ENCODE results near the gene ACTG1. TPM values are rescaled to one million over a fixed set of nuclear protein-coding genes. Genes with fewer than 3 reads are reported as not detected.

Gene ACTG1
- polyA plus RNA-seq, 1 donor from 2014 or later: 1,302 TPM

DNA sequence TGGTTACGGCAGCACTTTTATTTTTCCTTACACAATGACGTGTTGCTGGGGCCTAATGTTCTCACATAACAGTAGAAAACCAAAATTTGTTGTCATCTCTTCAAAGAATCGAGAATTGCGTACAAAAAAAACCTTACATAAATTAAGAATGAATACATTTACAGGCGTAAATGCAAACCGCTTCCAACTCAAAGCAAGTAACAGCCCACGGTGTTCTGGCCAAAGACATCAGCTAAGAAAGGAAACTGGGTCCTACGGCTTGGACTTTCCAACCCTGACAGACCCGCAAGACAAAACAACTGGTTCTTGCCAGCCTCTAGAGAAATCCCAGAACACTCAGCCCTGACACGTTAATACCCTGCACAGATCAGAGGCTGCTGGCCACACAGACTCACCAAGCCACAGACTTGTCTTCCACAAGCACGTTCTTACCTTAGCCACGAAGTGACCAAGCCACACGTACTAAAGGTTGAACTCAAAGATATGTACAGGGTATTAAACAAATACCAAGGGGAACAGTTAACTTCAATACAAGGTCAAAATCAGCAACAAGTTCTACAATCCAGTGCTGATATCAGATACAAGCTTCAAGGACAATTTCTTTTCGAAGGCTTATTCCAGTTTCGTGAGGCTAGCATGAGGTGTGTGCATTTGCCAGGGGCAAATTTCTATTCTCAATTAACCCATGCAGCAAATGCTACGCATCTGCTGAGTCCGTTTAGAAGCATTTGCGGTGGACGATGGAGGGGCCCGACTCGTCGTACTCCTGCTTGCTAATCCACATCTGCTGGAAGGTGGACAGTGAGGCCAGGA, 2.4 kb downstream of the ACTG1 start:
- Mint-ChIP-seq H3K4me1 (peaks cover 25 to 33% (median 27%) of the 10 kb centered on the region in 3 donors), H3K27me3 (no peaks in the 10 kb centered on the region), H3K9me3 (no peaks in the 10 kb centered on the region), H3K4me3 (peak overlapping the region; percentile 94 to 99 (median 97)), H3K27ac (peak overlapping the region; percentile 85 to 99 (median 96)), H3K36me3 (peaks cover 26% of the 10 kb centered on the region)

DNA sequence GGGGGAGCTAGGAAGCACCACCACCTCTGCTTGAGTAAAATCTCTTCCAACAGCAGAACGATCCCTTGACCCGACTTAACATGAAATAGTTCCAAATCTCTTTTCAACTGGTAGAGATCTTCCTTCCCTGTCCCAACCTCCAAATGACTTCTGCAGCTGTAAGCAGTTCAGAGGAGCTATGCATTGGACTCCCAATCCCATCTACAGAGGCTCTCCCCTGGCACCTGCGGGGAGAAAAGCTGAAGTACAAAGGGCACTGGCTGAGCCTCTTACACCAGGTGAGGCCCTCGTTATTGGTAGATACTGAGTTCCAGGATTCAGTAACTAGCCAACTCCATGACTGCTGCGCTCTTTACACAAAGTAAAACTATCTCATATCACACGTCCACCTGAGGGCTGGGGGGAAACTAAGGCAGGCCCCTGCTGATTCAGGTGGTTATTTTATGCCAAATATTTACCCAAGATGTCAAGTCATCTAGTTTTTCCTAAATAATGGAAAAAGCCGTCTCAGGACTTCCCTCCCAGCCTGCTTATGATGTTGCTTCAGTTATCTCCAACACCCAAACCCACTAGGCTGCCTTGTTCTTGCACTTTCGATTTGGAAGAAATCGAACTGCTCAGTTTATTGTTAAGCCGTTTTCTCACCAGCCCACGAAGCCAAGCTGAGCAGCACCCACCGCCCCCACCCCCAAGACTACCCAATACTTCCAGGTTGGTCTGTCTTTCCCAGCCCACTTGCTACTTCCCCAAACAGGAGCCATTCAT, 3.2 kb downstream of the ACTG1 start:
- H3K27me3 Mint-ChIP-seq: no peaks in the 10 kb centered on the region
- H3K27ac Mint-ChIP-seq: peak overlapping the region; percentile 14 to 99 (median 96)
- peaks cover 26% of the 10 kb centered on the region for H3K36me3 Mint-ChIP-seq
- peak overlapping the region; percentile 94 to 99 (median 97) for H3K4me3 Mint-ChIP-seq
- H3K9me3 Mint-ChIP-seq: no peaks in the 10 kb centered on the region
- peaks cover 25 to 33% (median 27%) of the 10 kb centered on the region in 3 donors for H3K4me1 Mint-ChIP-seq

DNA sequence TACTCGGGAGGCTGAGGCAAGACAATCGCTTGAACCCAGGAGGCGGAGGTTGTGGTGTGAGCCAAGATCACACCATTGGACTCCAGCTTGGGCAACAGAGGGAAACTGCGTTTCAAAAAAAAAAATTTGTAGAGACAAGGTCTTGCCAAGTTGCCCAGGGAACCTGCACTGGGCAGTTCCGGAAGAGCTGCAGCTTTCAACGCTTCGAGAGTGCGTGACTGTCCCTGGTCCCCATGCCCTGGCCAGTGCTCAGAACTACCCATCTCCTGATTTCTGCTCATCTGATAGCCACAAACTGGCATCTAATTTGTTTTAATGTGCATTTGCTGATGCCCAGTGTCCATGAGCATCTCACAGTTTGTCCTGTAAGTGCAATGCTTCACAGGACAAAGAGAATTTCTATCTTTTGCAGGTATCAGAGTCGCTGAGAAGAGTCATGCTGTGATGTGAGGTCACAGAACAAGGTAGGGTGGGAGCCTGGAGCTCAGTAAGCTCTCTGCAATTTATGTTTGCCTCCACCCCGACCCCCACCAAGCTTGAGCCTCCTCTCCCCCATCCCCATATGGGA, 3.9 kb downstream of the ACTG1 start:
- no peaks in the 10 kb centered on the region for H3K9me3 Mint-ChIP-seq
- peaks cover 25 to 33% (median 27%) of the 10 kb centered on the region in 3 donors for H3K4me1 Mint-ChIP-seq
- no peaks in the 10 kb centered on the region for H3K27me3 Mint-ChIP-seq
- peak overlapping the region; percentile 2 to 99 (median 96) for H3K27ac Mint-ChIP-seq
- H3K36me3 Mint-ChIP-seq: peaks cover 26% of the 10 kb centered on the region
- H3K4me3 Mint-ChIP-seq: peak overlapping the region; percentile 94 to 99 (median 97)

DNA sequence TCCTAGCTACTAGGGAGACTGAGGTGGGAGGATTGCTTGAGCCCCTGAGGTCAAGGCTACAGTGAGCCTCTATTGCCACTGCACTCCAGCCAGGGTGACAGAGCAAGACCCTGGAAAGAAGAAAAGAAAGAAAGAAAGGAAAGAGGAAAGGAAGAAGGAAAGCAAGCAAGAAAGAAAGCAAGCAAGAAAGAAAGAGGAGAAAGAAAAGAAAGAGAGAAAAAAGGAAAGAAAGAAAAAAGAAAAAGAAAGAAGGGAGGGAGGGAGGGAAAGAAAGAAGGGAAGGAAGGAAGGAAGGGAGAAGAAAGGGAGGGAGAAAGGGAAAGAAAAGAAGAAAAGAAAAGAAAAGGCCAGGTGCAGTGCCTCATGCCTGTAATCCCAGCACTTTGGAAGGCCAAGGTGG, 9.0 kb downstream of the ACTG1 start:
- Mint-ChIP-seq H3K27me3 (no peaks in the 10 kb centered on the region), H3K4me1 (peaks cover 0 to 2% (median 1%) of the 10 kb centered on the region in 3 donors), H3K4me3 (no peak overlapping the region), H3K36me3 (peaks cover 3% of the 10 kb centered on the region), H3K9me3 (no peaks in the 10 kb centered on the region), H3K27ac (no peak overlapping the region)

DNA sequence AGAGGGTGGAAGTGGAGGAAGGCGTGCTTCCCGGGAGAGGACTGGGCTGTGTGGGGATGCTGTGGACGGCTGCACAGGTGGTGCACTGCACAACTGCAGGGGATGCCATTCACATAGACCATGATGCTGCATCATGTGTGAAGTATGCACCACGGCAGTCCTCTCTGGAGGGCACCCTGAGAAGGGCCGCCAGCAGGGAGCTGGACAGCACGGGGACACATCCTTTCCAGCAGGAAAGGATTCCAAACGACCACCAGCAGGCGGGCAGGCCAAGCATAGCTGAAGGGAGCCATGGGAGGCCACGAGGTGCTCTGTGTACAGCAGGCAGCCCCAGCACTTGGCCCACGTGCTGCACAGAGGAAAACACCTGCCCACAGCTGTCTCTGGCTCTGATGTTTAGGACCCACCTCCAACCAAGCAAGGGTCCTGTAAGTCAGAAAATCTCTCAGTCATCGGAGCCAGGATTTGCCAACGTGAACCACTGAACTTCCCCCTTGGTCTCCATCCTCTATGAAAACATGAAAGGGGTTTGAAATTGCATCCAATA, 10.1 kb downstream of the ACTG1 start:
- Mint-ChIP-seq H3K9me3 (no peaks in the 10 kb centered on the region), H3K4me1 (peaks cover 0 to 2% (median 0%) of the 10 kb centered on the region in 3 donors), H3K27ac (peak overlapping the region in 1 of 3 donors; percentile 68), H3K4me3 (peak overlapping the region in 1 of 4 donors; percentile 17), H3K27me3 (no peaks in the 10 kb centered on the region), H3K36me3 (peaks cover under 1% of the 10 kb centered on the region)

DNA sequence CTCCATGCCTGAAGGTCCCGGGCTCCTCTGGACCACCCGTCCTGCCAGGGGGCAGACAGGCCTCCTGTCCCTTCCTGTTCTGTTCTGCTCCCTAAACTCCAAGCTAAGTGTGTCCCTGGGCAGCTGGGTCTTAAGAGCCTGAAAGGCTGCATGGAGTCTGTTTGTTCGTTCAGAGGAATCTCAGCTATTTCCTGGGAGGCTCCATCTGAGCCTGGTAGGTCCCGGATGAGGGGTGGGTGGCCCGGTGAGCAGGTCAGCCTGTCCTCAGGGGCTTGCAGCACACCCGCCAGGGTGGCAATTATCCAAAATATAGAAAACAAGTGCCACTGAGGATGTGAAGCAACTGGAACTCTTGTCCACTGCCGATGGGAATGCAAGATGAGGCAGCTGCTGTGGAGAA, 12.6 kb downstream of the ACTG1 start:
- peaks cover 1% of the 10 kb centered on the region for H3K27me3 Mint-ChIP-seq
- no peak overlapping the region for H3K4me3 Mint-ChIP-seq
- H3K27ac Mint-ChIP-seq: peak overlapping the region in 1 of 3 donors; percentile 57
- no peaks in the 10 kb centered on the region for H3K36me3 Mint-ChIP-seq
- no peaks in the 10 kb centered on the region for H3K9me3 Mint-ChIP-seq
- H3K4me1 Mint-ChIP-seq: peaks cover 0 to 2% (median 0%) of the 10 kb centered on the region in 3 donors

DNA sequence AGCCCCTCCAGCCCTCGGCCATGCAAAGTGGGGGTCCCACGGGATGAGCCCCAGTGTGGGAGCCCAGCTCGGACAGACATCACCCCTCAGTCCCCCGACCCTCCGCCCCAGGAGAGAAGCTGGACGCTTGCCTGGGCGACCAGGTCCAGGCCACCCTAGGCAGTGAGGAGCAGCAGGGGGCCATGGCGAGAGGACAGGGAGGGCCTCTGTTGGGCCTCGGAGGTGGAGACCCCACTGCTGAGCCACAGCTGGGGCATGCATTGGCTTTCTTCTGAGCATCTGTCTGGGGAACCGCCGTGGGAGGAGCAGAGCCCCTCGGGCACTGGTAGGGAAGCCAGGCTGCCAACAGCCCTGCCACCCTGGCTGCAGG, 13.0 kb downstream of the ACTG1 start:
- H3K27ac Mint-ChIP-seq: no peak overlapping the region
- no peaks in the 10 kb centered on the region for H3K9me3 Mint-ChIP-seq
- peaks cover 1% of the 10 kb centered on the region for H3K27me3 Mint-ChIP-seq
- H3K4me3 Mint-ChIP-seq: no peak overlapping the region
- no peaks in the 10 kb centered on the region for H3K36me3 Mint-ChIP-seq
- H3K4me1 Mint-ChIP-seq: peaks cover 0 to 2% (median 0%) of the 10 kb centered on the region in 3 donors

DNA sequence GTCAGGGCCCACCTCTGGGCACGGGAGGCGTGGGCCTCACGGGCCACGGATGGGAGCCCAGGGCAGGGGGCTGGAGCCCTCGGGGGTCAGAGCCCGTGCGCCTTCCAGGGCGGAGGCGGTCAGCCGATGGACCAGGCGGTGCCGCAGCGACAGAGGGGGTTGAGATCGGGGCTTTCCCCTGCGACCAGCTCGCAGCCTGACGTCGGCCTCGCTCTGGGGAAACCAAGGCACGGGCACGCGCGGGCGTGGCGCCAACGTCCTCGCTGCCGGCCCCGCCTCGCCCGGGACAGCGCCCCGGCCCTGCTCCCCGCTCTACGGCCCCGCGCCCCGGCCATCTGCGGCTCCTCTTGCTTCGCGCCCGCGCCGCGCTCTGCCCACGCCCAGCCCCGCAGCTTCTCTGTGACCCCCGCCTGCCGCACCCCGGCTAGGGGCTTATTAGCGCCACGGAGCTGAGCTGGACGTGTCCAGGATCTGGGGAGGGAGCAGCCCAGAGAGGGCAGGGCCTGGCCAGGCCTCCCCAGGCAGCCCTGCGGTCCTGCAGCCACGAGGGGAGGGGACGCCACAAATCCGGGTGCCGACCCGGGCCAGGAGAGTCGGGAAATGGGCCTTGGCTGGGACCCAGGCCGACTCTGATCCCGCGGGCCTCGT, 13.5 kb downstream of the ACTG1 start:
- no peaks in the 10 kb centered on the region for H3K36me3 Mint-ChIP-seq
- H3K27ac Mint-ChIP-seq: no peak overlapping the region
- no peak overlapping the region for H3K4me3 Mint-ChIP-seq
- no peaks in the 10 kb centered on the region for H3K9me3 Mint-ChIP-seq
- H3K27me3 Mint-ChIP-seq: peaks cover 5% of the 10 kb centered on the region
- H3K4me1 Mint-ChIP-seq: peaks cover 0 to 2% (median 0%) of the 10 kb centered on the region in 3 donors

DNA sequence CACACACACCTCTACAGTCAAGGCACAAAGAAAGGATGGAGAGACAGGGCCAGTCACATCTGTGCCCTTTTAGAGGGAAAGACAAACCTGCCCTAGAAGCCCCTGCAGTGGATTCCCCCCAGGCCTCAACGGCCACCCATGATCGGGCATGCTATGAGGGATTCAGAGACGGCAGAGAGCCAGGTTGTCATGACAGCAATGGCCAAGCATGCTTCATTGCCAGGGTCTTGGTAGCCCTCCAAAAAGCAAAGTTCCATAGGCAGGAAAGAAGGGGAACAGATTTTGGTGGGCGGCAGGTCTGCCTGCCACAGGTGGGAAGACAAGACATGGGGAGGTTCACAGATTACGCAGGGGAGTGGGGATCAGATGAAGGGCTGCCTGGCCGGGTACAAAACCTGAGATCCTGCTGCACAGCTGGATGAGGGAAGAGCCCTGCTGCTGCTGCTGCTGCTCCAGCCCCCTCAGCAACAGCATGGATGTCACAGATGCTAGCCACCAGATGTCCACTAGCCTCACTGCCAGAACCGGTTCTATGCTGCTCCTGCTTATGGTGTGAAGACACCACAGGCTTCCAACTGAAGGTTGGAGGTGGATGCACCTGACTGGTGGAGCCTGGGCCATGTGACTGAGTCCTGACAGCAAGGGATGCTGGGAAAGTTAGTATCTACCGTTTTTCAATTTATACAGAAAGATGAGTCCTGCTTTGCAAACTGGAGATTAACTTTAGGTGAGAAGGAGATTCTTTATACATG, 17.8 kb downstream of the ACTG1 start:
- Mint-ChIP-seq H3K9me3 (no peaks in the 10 kb centered on the region), H3K27me3 (peaks cover 19% of the 10 kb centered on the region), H3K27ac (no peak overlapping the region), H3K36me3 (no peaks in the 10 kb centered on the region), H3K4me3 (no peak overlapping the region), H3K4me1 (peaks cover 0 to 2% (median 0%) of the 10 kb centered on the region in 3 donors)

DNA sequence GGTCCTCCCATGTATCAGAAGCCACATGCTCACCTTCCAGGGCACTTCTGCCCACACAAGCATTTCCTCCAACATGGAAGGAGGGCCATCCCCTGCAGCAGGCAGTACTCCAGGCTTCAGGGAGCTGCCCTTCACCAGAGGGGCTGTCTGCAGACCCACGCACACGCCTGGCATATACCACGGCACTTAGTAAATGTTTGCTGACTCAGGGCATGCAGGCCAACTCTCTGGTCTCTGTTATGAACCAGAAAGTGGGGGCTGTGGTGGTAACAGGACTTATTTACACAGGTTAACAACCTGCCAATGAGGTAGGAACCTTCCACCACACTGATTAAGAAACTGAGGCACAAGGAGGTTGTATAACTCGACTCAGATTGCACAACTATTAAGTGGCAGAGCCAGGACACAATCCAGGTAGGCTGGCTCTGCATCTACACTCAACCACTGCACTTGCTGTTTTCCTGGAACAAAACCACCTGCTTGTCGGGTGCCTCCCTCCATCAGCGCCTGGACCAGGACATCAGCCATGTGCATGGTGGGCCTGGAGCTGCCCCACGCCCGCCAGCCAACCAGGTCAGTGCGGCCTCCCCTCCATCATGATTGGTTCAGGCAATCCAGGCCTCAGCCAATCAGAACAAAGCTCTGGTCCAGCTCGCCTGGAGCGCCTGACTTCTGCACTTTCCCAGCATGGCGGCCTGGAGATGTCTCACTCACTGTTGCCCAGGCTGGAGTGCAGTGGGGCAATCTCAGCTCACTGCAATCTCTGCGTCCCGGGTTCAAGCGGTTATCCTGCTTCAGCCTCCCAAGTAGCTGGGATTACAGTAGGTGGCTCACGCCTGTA, 19.2 kb downstream of the ACTG1 start:
- no peaks in the 10 kb centered on the region for H3K36me3 Mint-ChIP-seq
- H3K27me3 Mint-ChIP-seq: peaks cover 23% of the 10 kb centered on the region
- H3K27ac Mint-ChIP-seq: no peak overlapping the region
- H3K9me3 Mint-ChIP-seq: no peaks in the 10 kb centered on the region
- peaks cover 0 to 2% (median 0%) of the 10 kb centered on the region in 3 donors for H3K4me1 Mint-ChIP-seq
- H3K4me3 Mint-ChIP-seq: peak overlapping the region in 1 of 4 donors; percentile 49

DNA sequence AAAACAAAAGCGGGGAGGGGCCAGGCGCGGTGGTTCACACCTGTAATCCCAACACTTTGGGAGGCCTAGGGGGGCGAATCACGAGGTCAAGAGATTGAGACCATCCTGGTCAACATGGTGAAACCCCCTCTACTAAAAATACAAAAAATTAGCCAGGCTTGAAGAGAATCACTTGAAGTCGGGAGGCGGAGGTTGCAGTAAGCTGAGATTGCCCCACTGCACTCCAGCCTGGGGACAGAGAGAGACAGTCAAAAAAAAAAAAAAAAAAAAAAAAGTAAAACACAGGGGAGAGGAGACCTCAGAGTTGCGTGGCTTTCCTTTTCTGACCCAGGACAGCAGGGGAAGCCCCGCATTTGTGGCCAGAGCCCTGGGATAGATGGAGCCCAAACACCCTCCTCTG, 19.9 kb downstream of the ACTG1 start:
- Mint-ChIP-seq H3K4me1 (peaks cover 0 to 2% (median 0%) of the 10 kb centered on the region in 3 donors), H3K4me3 (no peak overlapping the region), H3K27ac (no peak overlapping the region), H3K27me3 (peaks cover 23% of the 10 kb centered on the region), H3K36me3 (no peaks in the 10 kb centered on the region), H3K9me3 (no peaks in the 10 kb centered on the region)

DNA sequence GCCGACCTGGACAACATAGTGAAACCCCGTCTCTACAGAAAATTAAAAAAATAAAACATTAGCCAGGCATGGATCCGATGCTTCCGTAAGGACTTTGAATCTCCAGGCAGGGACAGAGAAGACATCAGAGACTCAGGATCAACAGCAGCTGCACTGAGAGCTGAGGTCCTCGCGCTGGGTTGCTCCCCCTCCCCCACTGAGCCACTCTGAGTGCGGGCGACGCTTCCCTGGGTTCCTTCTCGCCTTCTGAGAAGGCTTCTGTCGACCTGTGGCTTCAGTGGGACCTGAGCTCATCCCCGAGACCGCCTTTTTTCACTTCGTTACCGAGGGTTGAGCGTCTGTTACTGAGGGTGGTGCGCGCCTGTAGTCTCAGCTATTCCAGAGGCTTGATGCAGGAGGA, 20.4 kb downstream of the ACTG1 start:
- Mint-ChIP-seq H3K4me1 (peaks cover 0 to 2% (median 0%) of the 10 kb centered on the region in 3 donors), H3K4me3 (no peak overlapping the region), H3K9me3 (no peaks in the 10 kb centered on the region), H3K27ac (no peak overlapping the region), H3K36me3 (no peaks in the 10 kb centered on the region), H3K27me3 (peaks cover 23% of the 10 kb centered on the region)

DNA sequence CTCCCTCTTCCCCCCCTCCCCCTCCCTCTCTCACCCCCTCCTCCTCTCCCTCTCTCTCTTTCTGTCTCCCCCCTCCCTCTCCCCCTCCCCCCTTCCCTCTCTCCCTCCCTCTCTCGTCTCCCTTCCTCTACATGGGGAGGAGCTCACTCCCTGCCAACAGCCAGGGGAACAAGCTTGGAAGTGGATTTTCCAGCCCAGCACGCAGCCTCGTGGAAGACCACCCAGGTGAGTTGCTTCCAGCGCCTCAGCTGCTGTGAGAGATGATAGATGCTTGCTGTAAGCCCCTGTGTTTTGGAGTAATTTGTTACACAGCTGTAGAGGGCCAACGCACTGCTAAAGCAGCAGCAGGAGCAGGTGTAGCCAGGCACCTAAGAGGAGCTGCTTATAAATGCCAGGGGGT, 20.8 kb downstream of the ACTG1 start:
- Mint-ChIP-seq H3K36me3 (no peaks in the 10 kb centered on the region), H3K9me3 (no peaks in the 10 kb centered on the region), H3K27me3 (peaks cover 23% of the 10 kb centered on the region), H3K27ac (no peak overlapping the region), H3K4me1 (peaks cover 0 to 2% (median 0%) of the 10 kb centered on the region in 3 donors), H3K4me3 (no peak overlapping the region)

Measured in IgD-negative memory B cell (primary cell).